Ovary (tissue), 9 donors: ENCODE measurements around the gene SORL1. TPM values are rescaled to one million over a fixed set of nuclear protein-coding genes. Genes with fewer than 3 reads are reported as not detected.

Experiments
- DNase-seq, 5 donors: peaks; one replicate each; pipeline ENCODE4 v3.0.0-alpha.2; 2019 to 2020
- H3K27ac ChIP-seq, 2 donors: fragments of 200-600 bp; one replicate each; pipeline versions ENCODE4 v1.5.1 to v1.8.0; 2019 to 2022
- H3K27me3 ChIP-seq: fragments of 200-600 bp; one replicate; pipeline ENCODE4 v1.8.0; 2022
- H3K36me3 ChIP-seq: fragments of 200-600 bp; sonication (generic); one replicate; pipeline ENCODE4 v1.5.1; 2019
- H3K4me1 ChIP-seq: one replicate; pipeline ENCODE4 v1.8.1; 2013; ENCODE audit warnings: mild to moderate bottlenecking, moderate library complexity; ENCODE audit not compliant: insufficient read depth
- H3K4me3 ChIP-seq: fragments of 200-600 bp; sonication (generic); one replicate; pipeline ENCODE4 v1.5.1; 2017
- H3K9me3 ChIP-seq, 2 donors: fragments of 200-600 bp in 1 of 2; sonication (generic) in 1 of 2; one replicate each; pipeline versions ENCODE4 v1.5.1 to v1.8.1; 2013 to 2019; ENCODE audit warnings: mild to moderate bottlenecking in 1 of 2, moderate library complexity in 1 of 2
- CTCF ChIP-seq, 3 donors: fragments of 450-650 bp in 2 of 3; fragments of 200-600 bp in 1 of 3; IDR thresholded peaks; one replicate each; pipeline versions ENCODE4 v1.5.1 to v1.8.0; 2016 to 2022; ENCODE audit warnings: antibody characterized with exemption in 3 of 3, mild to moderate bottlenecking in 1 of 3
- EP300 ChIP-seq: sonication (generic); formaldehyde crosslinking; IDR thresholded peaks from one replicate; pipeline ENCODE4 v1.6.1; 2017; ENCODE audit warnings: antibody characterized with exemption
- POLR2A ChIP-seq: fragments of 450-650 bp; IDR thresholded peaks from one replicate; pipeline ENCODE4 v1.6.1; 2017; ENCODE audit warnings: antibody characterized with exemption, mild to moderate bottlenecking, moderate library complexity
- WGBS, 3 donors: extraction: QIAGEN DNeasy Blood & Tissue Kit in 1 of 3; methylation state at CpG; one replicate each; pipeline versions ENCODE4 v1.1.5 to v1.1.7; 2013 to 2017; 5-methylcytosine and 5-hydroxymethylcytosine counted together
- intact Hi-C, 4 donors: fragments of 100-400 bp; cut with DNase I; formaldehyde crosslinking; loops; one replicate each; pipeline versions ENCODE4 v1.11.0 to v1.15.1; 2022 to 2023
- polyA plus RNA-seq, 2 donors: library from polyadenylated mRNA; stranded (reverse); fragments of 200-250 nt in 1 of 2; fragments of 350-450 nt in 1 of 2; fragmentation: Illumina TruSeq in 1 of 2; extraction: RNeasy Lipid Tissue Mini Kit (QIAGEN cat#74804) in 1 of 2; gene quantifications; one replicate each; pipeline ENCODE4 v1.2.3, GENCODE V29; 2013 to 2014
- total RNA-seq, 7 donors: library from RNA; depleted of rRNA in 2 of 7; stranded (reverse); fragments of >200 nt in 2 of 7; fragmentation: NEBNext Ultra II Directional in 3 of 7; extraction: Animal tissue kit (Norgen Biotek cat#: 25700) in 3 of 7; gene quantifications; one replicate each; pipeline versions ENCODE4 v1.1.0 to v1.2.4, GENCODE V29; 2016 to 2023
- donor health status: DM: no; HTN: no; CAD: no; lungs with moderate emphysema.
- donor health status: DM: no; HTN: no; CAD: no.
- donor health status: Bipolar disorder and iron deficiency.
- donor health status: DM: yes; HTN: yes; CAD: no.
- donor health status: DM: no; HTN: no; CAD: no.
- donor health status: DM: yes; HTN: yes; CAD: no.

SORL1 gene
- total and polyA plus RNA-seq, 9 donors: 2.9 to 64.5 (median 23.4) TPM

DNA sequence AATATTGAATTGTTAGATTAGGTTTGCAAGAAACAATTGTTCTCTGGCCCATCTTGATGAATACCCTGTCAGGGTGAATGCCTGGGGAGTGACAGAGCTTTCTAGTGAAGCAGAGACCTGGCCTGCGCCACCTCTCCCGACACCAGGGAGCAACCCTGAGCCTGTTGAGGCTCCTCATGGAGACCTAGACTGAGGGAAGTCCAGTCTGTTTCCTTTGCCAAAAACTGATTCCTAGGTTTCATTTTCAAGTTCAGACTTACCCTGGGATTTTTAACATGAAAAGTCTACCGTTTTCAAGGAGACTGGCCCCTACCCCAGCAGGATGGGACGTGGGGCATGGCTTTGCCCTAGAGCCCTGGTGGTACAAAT is 174.4 kb downstream of the SORL1 start:
- TF ChIP-seq EP300 (no peak), POLR2A (no peak), CTCF (IDR thresholded peaks at IDR 0.05) (no peak)
- H3K9me3 ChIP-seq: no peaks in the 10 kb centered on the region
- no peak overlapping the region for H3K4me3 ChIP-seq
- no peak for DNase-seq
- H3K27me3 ChIP-seq: no peaks in the 10 kb centered on the region
- WGBS, 3 donors: 63 to 76% (median 66%) methylated on average over 4 of the region's 4 CpGs
- H3K27ac ChIP-seq: no peak overlapping the region
- H3K4me1 ChIP-seq: no peaks in the 10 kb centered on the region
- H3K36me3 ChIP-seq: no peaks in the 10 kb centered on the region
- intact Hi-C loops: no loop called here

DNA sequence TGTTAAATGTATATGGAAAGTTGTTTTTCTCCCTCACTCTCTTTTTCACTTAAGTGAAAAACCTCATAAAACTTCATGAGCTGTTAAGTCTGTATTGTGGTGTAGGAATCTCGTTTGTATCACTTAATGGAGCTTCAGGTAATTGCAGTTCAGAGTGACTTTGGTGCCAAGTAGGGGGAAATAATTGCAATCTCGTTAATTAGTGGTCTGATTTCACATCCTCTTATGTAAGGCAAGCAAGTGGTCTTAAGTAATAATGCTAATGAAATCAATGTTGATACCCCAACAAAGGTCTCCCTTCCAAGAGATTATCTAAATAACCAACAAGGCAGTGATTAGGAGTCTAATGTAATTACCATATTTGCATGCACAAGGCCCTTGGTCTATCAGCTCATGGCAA is 174.9 kb downstream of the SORL1 start:
- Histone ChIP-seq H3K27me3 (no peaks in the 10 kb centered on the region), H3K27ac (no peak overlapping the region), H3K4me1 (no peaks in the 10 kb centered on the region), H3K4me3 (no peak overlapping the region), H3K36me3 (no peaks in the 10 kb centered on the region), H3K9me3 (no peaks in the 10 kb centered on the region)
- no peak for TF ChIP-seq EP300
- TF ChIP-seq POLR2A: no peak
- TF ChIP-seq CTCF (IDR thresholded peaks at IDR 0.05): no peak
- 81 to 84% (median 82%) methylated on average over 2 of the region's 2 CpGs for WGBS, 3 donors
- DNase-seq: no peak
- intact Hi-C loops: no loop called here

DNA sequence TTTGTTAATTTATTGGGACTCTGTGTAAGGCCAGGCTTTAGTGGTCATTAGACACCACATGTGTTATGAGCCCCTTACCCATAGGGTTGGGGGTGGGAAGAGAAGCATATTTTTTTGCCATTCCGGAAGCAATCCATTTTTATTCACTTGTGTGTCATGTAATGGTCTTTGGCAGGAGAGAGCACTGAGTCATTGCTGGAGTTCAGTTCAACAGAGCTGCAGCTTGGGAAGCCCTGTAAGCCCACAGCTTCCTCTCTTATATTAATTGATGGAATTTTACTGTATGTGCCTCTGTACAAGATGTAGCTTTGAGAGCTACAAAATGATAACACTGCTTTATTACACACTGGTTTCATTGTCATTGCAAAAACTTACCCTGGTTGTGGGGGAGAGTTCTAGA is 177.9 kb downstream of the SORL1 start:
- Histone ChIP-seq H3K4me1 (no peaks in the 10 kb centered on the region), H3K27ac (no peak overlapping the region), H3K9me3 (no peaks in the 10 kb centered on the region), H3K27me3 (no peaks in the 10 kb centered on the region), H3K36me3 (no peaks in the 10 kb centered on the region), H3K4me3 (no peak overlapping the region)
- TF ChIP-seq CTCF (IDR thresholded peaks at IDR 0.05): no peak
- TF ChIP-seq POLR2A: no peak
- WGBS, 3 donors: 50 to 62% (median 60%) methylated on average over 1 of the region's 1 CpG
- intact Hi-C loops: no loop called here
- DNase-seq: no peak

DNA sequence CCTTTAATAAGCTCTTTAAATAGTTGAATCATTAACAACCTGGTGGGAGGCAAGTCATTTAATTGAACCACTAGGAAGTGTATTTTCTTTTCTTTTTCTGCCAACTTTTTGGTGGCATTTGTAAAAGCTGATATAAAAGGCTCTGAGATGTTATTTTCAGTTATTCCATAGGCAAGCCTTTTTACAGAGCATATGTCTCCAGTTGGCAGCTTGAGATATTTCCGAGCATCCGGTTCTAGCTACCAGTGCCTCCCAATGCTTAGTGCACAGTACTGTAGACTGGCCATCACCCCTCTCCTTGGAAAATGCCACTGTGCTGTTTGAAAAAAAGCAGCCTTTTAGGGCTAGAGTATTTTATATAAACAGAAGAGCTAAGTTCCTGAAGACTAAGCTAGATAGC is 179.3 kb downstream of the SORL1 start:
- no peaks in the 10 kb centered on the region for H3K36me3 ChIP-seq
- no peak overlapping the region for H3K4me3 ChIP-seq
- H3K27ac ChIP-seq: no peak overlapping the region
- 81 to 88% (median 85%) methylated on average over 2 of the region's 2 CpGs for WGBS, 3 donors
- no peaks in the 10 kb centered on the region for H3K4me1 ChIP-seq
- peaks cover 3% of the 10 kb centered on the region for H3K27me3 ChIP-seq
- no peaks in the 10 kb centered on the region for H3K9me3 ChIP-seq
- TF ChIP-seq POLR2A (no peak), EP300 (no peak), CTCF (IDR thresholded peaks at IDR 0.05) (no peak)
- intact Hi-C loops: no loop called here
- DNase-seq: no peak

GRCh38 chr11:121634273-121634672 is 182.2 kb downstream of the SORL1 start:
- DNase-seq: no peak
- TF ChIP-seq POLR2A (no peak), EP300 (no peak), CTCF (IDR thresholded peaks at IDR 0.05) (no peak)
- H3K4me3 ChIP-seq: no peak overlapping the region
- H3K27me3 ChIP-seq: peaks cover 3% of the 10 kb centered on the region
- WGBS, 3 donors: 95 to 97% (median 95%) methylated on average over 5 of the region's 5 CpGs
- no peaks in the 10 kb centered on the region for H3K9me3 ChIP-seq
- H3K4me1 ChIP-seq: no peaks in the 10 kb centered on the region
- H3K27ac ChIP-seq: no peak overlapping the region
- intact Hi-C loops: no loop called here
- no peaks in the 10 kb centered on the region for H3K36me3 ChIP-seq
